NCI-H82 treated with DMSO at 0.1 percent for 48 hours (cell line): ENCODE measurements around the gene PHTF2.
"Not testable (repeated sequence)": the region's sequence is repeated elsewhere in the genome, so short reads cannot be mapped to it uniquely, and the experiment has no call there.

Source experiments
- DNase-seq: peaks from one replicate; lab custom pipeline; 2025; ENCODE audit not compliant: unreplicated experiment; lab: John Stamatoyannopoulos, UW

PHTF2 gene

DNA sequence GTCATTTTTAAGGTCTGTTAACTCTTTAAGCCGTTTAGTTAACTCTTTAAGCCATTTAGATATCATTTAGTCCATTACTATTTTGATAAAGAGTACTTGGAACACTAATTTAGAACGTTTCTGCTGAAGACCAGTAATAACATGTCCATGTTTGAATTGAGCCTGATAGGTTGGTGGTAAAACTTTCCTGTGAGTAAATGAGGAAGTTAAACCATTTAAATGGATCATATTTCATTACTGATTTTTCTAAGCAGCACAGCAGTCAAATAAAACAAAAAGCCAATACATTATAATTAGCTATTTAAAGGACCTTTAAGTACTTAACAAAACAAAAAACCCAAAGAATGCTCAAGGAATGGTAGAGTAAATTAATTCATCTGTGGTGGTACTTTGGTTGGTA, 29.4 kb downstream of the PHTF2 start:
- DNase-seq = no peak

DNA sequence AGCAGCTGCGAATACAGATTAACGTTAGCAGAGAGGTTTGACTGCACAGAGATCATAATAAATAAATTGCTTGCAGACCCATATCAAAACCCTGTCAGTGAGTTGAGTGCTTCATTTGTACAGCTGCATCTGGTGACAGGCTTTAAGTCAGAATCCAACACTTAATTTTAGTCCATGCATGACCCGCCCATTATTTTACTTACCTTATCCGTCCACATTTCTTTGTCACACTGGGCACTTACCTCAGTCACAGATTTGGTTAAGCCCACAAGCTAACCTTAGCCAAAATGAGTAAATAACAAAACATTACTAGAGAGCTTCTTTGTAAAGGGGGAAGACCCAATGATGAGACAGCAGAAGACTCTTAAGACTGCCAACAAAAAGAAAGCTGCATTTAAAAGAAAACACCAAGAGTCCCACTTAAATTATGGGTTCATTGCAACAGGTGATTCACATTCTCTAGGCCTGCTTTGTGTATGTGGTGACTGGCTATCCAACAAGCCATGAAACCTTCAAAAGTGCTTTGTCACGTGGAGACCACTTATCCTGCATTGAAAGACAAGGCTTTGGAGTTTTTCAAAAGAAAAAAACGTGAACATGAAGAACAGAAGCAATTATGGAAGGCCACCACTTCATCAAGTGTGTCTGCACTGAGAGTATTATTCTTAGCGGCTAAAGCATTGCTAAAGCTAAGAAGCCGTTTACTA, 32.2 kb downstream of the PHTF2 start:
- DNase-seq = no peak

DNA sequence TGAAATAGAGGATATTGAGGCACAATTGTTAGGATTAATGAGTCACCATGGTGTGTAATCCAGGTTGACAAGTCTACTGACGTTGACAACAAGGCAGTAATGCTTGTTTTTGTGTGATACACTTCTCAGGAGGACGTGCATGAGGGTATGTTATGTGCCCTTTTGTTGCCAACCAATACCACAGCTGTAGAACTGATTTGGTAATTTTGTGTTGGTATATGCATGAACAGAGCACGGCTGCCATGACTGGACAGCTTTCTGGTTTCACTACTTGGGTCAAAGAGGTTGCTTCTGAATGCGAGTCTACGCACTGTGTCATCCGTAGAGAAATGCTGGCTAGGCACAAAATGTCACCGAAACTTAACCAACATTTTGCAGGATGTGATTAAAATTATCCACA, 32.9 kb downstream of the PHTF2 start:
- DNase-seq = no peak

GRCh38 chr7:77831953-77832352, 33.4 kb downstream of the PHTF2 start:
- no peak for DNase-seq

- DNase-seq = no peak
These were observed 34.6 kb downstream of the PHTF2 start for GRCh38 chr7:77833136-77833535.

- not testable (repeated sequence) for DNase-seq
These were observed 37.9 kb downstream of the PHTF2 start for GRCh38 chr7:77836425-77836824.

- DNase-seq = no peak
These were observed 38.7 kb downstream of the PHTF2 start for GRCh38 chr7:77837275-77837674.

DNA sequence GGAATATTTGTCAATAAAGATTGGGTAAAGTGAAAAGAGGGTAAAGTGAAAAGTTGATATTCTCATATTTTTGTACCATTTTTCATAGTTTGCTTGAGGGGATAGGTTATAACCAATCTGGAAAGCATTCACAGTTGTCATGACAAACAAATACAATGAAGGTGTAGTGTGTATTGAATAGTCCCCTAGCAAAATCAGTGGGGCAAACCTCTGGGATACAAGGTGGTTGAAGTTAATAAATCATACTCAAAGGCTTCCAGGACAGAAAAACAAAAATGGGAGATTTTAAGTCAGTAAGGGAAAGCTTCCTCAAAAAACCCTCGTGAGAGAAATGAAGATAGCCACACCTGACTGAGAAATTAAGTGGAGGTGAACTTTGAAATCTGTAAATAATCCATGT, 39.4 kb downstream of the PHTF2 start:
- no peak for DNase-seq

- no peak for DNase-seq
These were observed 40.4 kb downstream of the PHTF2 start for GRCh38 chr7:77838929-77839491.

- DNase-seq = no peak
These were observed 41.3 kb downstream of the PHTF2 start for GRCh38 chr7:77839919-77840318.

DNA sequence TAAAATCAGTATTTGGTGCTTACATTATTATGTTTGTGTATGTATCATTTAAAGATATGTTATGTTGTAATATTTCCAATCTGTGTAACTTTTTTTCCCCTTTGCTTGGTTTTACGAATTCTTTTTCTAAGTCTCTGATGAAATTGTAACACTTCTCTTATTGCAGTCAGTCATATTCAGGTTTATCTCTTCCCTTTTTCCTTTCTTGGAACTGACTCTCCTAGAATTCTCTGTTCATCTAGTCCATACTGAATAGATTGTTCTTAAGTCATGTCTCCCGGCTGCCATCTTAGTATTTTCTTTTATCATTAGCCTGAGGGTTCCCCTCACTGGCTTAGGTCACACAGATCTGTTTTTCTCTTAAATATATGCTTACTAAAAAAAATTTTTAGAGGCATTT, 44.6 kb downstream of the PHTF2 start:
- no peak for DNase-seq

DNA sequence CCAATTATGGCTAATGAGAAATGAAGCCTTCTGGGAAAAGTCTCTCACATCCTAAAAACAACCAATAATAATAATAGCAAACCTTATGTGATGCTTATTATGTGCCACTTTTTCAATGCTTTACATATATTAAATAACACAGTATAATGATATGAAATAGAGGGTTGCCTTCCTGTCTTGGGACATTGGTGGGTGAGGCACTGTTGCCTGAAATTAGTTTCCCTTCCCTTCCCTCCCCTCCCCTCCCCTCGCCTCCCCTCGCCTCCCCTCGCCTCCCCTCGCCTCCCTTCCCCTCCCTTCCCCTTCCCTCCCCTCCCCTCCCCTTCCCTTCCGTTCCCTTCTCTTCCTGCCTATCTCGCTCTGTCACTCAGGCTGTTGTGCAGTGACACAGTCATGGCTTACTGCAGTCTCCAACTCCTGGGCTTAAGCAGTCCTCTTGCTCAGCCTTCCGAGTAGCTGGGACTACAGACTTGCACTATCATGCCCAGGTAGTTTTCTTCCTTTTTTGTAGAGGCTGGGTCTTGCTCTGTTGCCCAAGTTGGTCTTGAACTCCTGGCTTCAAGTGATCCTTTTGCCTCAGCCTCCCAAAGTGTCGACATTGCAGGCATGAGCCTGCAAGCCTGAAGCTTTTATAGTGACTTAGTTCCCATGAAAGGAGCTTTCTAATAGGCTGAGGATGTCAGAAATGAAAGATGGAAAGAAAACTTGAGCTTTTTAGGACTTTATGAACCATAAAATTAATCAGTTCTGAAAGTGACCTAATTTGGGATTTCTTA, 47.9 kb downstream of the PHTF2 start:
- DNase-seq = no peak

DNA sequence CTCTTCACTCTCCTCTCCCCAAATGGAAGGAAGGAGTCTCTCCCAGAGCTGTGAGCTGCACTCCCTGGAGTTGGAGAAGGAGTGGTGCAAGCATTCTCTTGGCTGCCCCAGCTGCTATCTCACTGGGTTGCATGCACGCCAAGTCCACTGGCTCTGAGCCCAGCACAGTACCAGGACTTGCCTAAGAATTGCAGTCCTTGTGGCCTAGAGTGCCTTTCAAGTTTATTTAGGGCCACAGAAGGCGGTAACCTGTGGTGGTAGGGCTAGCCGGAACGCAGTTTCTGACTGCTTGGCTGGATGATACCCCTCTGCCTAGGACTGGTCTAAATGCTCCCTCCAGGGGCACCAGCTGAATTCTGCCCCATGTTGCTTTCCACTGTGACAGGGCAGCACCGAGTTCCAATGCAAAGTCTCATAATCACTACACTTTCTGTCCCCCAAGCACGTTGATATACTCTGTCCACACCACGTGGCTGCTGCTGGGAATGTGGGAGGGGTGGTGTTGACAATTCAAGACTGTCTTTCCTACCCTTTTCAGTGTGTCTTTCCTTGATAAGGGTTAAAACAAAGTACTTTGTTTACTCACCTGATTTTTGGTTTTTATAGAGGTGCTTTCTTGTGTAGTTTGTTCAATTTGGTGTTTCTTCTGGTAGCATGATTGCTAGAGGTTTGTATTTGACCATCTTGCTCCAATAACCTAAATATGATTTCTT, 57.0 kb downstream of the PHTF2 start:
- no peak for DNase-seq

DNA sequence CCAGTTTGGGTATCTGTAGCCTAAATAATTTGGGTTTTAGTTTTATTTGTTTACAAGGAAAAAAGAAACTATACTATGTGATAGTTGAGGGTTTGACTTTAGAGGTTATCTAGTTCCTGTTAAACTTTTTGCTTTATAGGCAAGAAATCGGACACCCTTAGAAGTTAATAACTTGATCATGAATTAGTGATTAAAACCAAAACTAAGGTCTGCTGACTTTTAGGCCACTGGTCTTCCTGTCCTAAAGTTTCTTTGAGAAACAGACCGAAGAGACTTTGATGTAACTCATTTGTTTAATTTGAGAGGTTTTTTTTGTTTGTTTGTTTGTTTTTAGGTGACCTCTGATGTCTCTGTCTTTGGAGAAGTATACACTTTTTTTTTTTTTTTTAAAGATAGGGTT, 59.7 kb downstream of the PHTF2 start:
- DNase-seq = no peak

DNA sequence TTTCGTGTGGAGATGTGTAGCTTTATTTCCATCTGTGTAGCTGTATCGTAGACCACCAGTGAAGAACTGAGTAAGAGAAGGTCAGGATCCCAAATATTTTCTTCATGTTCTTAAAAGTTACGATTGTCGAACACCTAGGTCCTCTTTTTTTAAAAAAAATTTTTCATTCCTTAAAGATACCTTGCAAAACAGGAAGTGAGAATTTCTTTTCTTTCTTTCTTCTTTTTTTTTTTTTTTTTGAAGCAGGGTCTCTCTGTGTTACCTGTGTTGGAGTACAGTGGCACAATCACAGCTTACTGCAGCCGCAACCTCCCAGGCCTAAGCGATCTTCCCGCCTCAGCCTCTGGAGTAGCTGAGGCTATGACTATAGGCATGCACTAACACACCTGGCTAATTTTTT, 60.8 kb downstream of the PHTF2 start:
- DNase-seq = no peak

- DNase-seq = no peak
These were observed 64.1 kb downstream of the PHTF2 start for GRCh38 chr7:77862691-77863090.

DNA sequence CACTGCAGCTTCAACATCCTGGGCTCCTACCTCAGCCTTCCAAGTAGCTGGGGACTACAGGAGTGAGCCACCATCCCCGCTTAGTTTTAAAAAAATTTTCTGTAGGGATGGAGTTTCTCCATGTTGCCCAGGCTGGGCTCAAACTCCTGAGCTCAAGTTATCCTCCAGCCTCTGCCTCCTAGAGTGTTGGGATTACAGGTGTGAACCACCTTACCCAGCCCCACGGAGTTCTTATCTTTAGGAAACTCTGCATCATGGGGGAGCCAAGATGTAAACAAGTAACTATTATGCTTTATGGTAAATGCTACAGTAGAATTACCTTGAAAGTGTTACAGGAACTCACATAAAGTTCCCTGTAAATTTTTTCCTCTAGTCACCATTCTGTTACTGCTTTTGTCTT, 65.3 kb downstream of the PHTF2 start:
- DNase-seq = no peak

- no peak for DNase-seq
These were observed 67.8 kb downstream of the PHTF2 start for GRCh38 chr7:77866370-77866769.

- DNase-seq = no peak
These were observed 68.4 kb downstream of the PHTF2 start for GRCh38 chr7:77866786-77867536.

GRCh38 chr7:77867537-77867865, 68.9 kb downstream of the PHTF2 start:
- DNase-seq = no peak

GRCh38 chr7:77872256-77872655, 73.7 kb downstream of the PHTF2 start:
- not testable (repeated sequence) for DNase-seq
